COR-L47 (cell line): ENCODE measurements around the gene MS4A18.

Experiments used
- DNase-seq: peaks from one replicate; lab custom pipeline; 2025; lab: John Stamatoyannopoulos, UW

MS4A18 gene

GRCh38 chr11:60788401-60789125 lies 64.0 kb downstream of the MS4A18 start:
- DNase-seq = peak; percentile 4

- DNase-seq = no peak
Measured at GRCh38 chr11:60790726-60791125, 66.2 kb downstream of the MS4A18 start.

GRCh38 chr11:60791153-60791933 lies 66.8 kb downstream of the MS4A18 start:
- no peak for DNase-seq

GRCh38 chr11:60792521-60792920 lies 68.0 kb downstream of the MS4A18 start:
- DNase-seq = no peak
